Transverse colon (tissue), 4 donors: ENCODE data around the gene RNF128. TPM values are rescaled to one million over a fixed set of nuclear protein-coding genes. Genes with fewer than 3 reads are reported as not detected.
"Not testable (repeated sequence)": the region's sequence is repeated elsewhere in the genome, so short reads cannot be mapped to it uniquely, and the experiment has no call there.

Source experiments
- DNase-seq: peaks from one replicate; pipeline ENCODE4 v3.0.0-alpha.2; 2019
- H3K27ac ChIP-seq, 4 donors: fragments of 200-600 bp; sonication (generic); 2 replicates each; pipeline ENCODE4 v1.5.1; 2016 to 2018; ENCODE audit warnings: inconsistent platforms in 4 of 4
- H3K27me3 ChIP-seq: fragments of 200-600 bp; sonication (generic); 2 replicates; pipeline ENCODE4 v1.5.1; 2017; ENCODE audit warnings: inconsistent platforms
- H3K36me3 ChIP-seq, 4 donors: fragments of 200-600 bp; sonication (generic); 2 replicates each; pipeline ENCODE4 v1.5.1; 2017 to 2019; ENCODE audit warnings: inconsistent platforms in 4 of 4
- H3K4me1 ChIP-seq, 4 donors: fragments of 200-600 bp; sonication (generic); 2 replicates each; pipeline ENCODE4 v1.5.1; 2017 to 2020; ENCODE audit warnings: inconsistent platforms in 4 of 4
- H3K4me3 ChIP-seq, 4 donors: fragments of 200-600 bp; sonication (generic); 1 replicate in 1 of 4; 2 replicates in 3 of 4; pipeline versions ENCODE4 v1.5.1 to v1.6.1; 2017 to 2019; ENCODE audit warnings: inconsistent platforms in 4 of 4
- H3K9me3 ChIP-seq, 2 donors: fragments of 200-600 bp; sonication (generic); 2 replicates each; pipeline ENCODE4 v1.5.1; 2017 to 2019; ENCODE audit warnings: inconsistent platforms in 2 of 2
- CTCF ChIP-seq, 5 experiments: fragments of 200-600 bp in 3 of 5; fragments of 450-650 bp in 2 of 5; sonication (generic) in 3 of 5; IDR thresholded peaks; 1 replicate in 2 of 5; 2 replicates in 3 of 5; pipeline ENCODE4 v1.5.1; 2016 to 2017; ENCODE audit warnings: antibody characterized with exemption in 5 of 5, inconsistent platforms in 3 of 5, mild to moderate bottlenecking in 2 of 5, moderate library complexity in 1 of 5
- EP300 ChIP-seq: sonication (generic); formaldehyde crosslinking; IDR thresholded peaks from one replicate; pipeline ENCODE4 v1.6.1; 2017; ENCODE audit warnings: antibody characterized with exemption, low read depth
- POLR2A ChIP-seq: fragments of 450-650 bp; IDR thresholded peaks from one replicate; pipeline ENCODE4 v1.6.1; 2016; ENCODE audit warnings: antibody characterized with exemption, mild to moderate bottlenecking, moderate library complexity
- POLR2AphosphoS5 ChIP-seq, 3 donors: sonication (generic); formaldehyde crosslinking; IDR thresholded peaks; one replicate each; pipeline ENCODE4 v1.6.1; 2016; ENCODE audit warnings: antibody characterized with exemption in 3 of 3
- WGBS, 2 donors: methylation state at CpG; one replicate each; pipeline ENCODE4 v1.1.5; 2018; ENCODE audit warnings: low coverage in 1 of 2; 5-methylcytosine and 5-hydroxymethylcytosine counted together
- in situ Hi-C, 4 donors: fragments of 200-750 bp; cut with MboI; loops; one replicate each; pipeline versions ENCODE4 v1.15.0 to v1.15.1; 2017; ENCODE audit warnings: low sequenced_read_pairs in 3 of 4, low pct_ligation_motif_present in 1 of 4, low pct_unique_long_range_greater_than_20kb in 1 of 4
- intact Hi-C: fragments of 100-400 bp; cut with DNase I; formaldehyde crosslinking; loops from one replicate; pipeline ENCODE4 v1.15.1; 2023; ENCODE audit warnings: low total_unique reads
- total RNA-seq, 4 donors: library from RNA; depleted of rRNA; stranded (reverse); fragments of >200 nt; gene quantifications; one replicate each; pipeline ENCODE4 v1.1.0, GENCODE V29; 2016

The RNF128 gene
- total RNA-seq, 4 donors from 2014 or later, result 6.7 to 54.8 (median 30.4) TPM

- WGBS, 2 donors, result 2% methylated on average over 1 of the region's 1 CpG; no CpG with 5 or more reads in 1 of the 2 donors
- TF ChIP-seq POLR2A, result no peak
- no peak for TF ChIP-seq POLR2AphosphoS5 (IDR thresholded peaks at IDR 0.05)
- no peak for TF ChIP-seq EP300
- TF ChIP-seq CTCF (IDR thresholded peaks at IDR 0.05), result peak in 4 of 5 experiments; percentile 11 to 19 (median 18)
- in situ Hi-C loops, result loop anchor here in 3 of 4 donors (25.0 kb wide), 1 partner anchor 304 kb away; no protein-coding TSS in a partner anchor
- Histone ChIP-seq H3K4me3 (no peak overlapping the region), H3K27me3 (no peaks in the 10 kb centered on the region), H3K27ac (no peak overlapping the region), H3K4me1 (no peaks in the 10 kb centered on the region), H3K9me3 (no peaks in the 10 kb centered on the region), H3K36me3 (no peaks in the 10 kb centered on the region)
- intact Hi-C loops, result no loop called here
- no peak for DNase-seq
Measured at GRCh38 chrX:106791495-106791894, 65.0 kb downstream of the RNF128 start.

- peak overlapping the region; percentile 50 to 80 (median 69) for H3K27ac ChIP-seq
- intact Hi-C loops (no loop called here), in situ Hi-C loops (no loop called here)
- TF ChIP-seq POLR2A, result no peak
- TF ChIP-seq CTCF (IDR thresholded peaks at IDR 0.05), result no peak
- no peak for TF ChIP-seq EP300
- TF ChIP-seq POLR2AphosphoS5 (IDR thresholded peaks at IDR 0.05), result no peak
- WGBS, 2 donors, result 27 to 38% methylated on average over 2 to 11 of the region's 11 CpGs
- H3K4me3 ChIP-seq, result peak overlapping the region; percentile 26 to 70 (median 52)
- H3K9me3 ChIP-seq, result no peaks in the 10 kb centered on the region
- DNase-seq, result no peak
- no peaks in the 10 kb centered on the region for H3K36me3 ChIP-seq
- H3K4me1 ChIP-seq, result peaks cover 0 to 6% (median 0%) of the 10 kb centered on the region in 4 donors
- H3K27me3 ChIP-seq, result no peaks in the 10 kb centered on the region
Measured at GRCh38 chrX:106802063-106802387, 75.5 kb downstream of the RNF128 start.

GRCh38 chrX:106802388-106803275, 76.1 kb downstream of the RNF128 start, which contains the start of gene TBC1D8B:
TBC1D8B (plus strand) TSS chrX:106802673; CDS start chrX:106802854, 181 bp downstream.
- H3K36me3 ChIP-seq, result no peaks in the 10 kb centered on the region
- H3K27me3 ChIP-seq, result no peaks in the 10 kb centered on the region
- intact Hi-C loops (no loop called here), in situ Hi-C loops (no loop called here)
- WGBS, 2 donors, result 45% methylated on average over 36 of the region's 36 CpGs; no CpG with 5 or more reads in 1 of the 2 donors
- H3K4me1 ChIP-seq, result peaks cover 0 to 6% (median 0%) of the 10 kb centered on the region in 4 donors
- H3K27ac ChIP-seq, result peak within 1 kb of the TSS; percentile 50 to 80 (median 69)
- peak; percentile 80 for DNase-seq
- no peaks in the 10 kb centered on the region for H3K9me3 ChIP-seq
- peak within 1 kb of the TSS; percentile 48 to 70 (median 54) for H3K4me3 ChIP-seq
- peak; percentile 54 to 71 (median 62) for TF ChIP-seq POLR2AphosphoS5 (IDR thresholded peaks at IDR 0.05)
- no peak for TF ChIP-seq EP300
- TF ChIP-seq POLR2A, result peak; percentile 59
- TF ChIP-seq CTCF (IDR thresholded peaks at IDR 0.05), result no peak

GRCh38 chrX:106811131-106811910, 84.8 kb downstream of the RNF128 start:
- in situ Hi-C loops (no loop called here), intact Hi-C loops (no loop called here)
- TF ChIP-seq EP300 (no peak), CTCF (IDR thresholded peaks at IDR 0.05) (no peak), POLR2AphosphoS5 (IDR thresholded peaks at IDR 0.05) (no peak), POLR2A (no peak)
- Histone ChIP-seq H3K4me1 (no peaks in the 10 kb centered on the region), H3K36me3 (no peaks in the 10 kb centered on the region), H3K4me3 (no peak overlapping the region), H3K27me3 (no peaks in the 10 kb centered on the region), H3K9me3 (no peaks in the 10 kb centered on the region), H3K27ac (no peak overlapping the region)
- DNase-seq, result no peak
- WGBS, 2 donors, result 61% methylated on average over 7 of the region's 7 CpGs; no CpG with 5 or more reads in 1 of the 2 donors

GRCh38 chrX:106812930-106813329, 86.4 kb downstream of the RNF128 start:
- not testable (repeated sequence) for H3K27ac ChIP-seq

GRCh38 chrX:106814093-106814492, 87.6 kb downstream of the RNF128 start:
- H3K9me3 ChIP-seq, H3K36me3 ChIP-seq, H3K27me3 ChIP-seq, H3K4me3 ChIP-seq, intact Hi-C loops, H3K4me1 ChIP-seq, in situ Hi-C loops, DNase-seq, H3K27ac ChIP-seq: not testable (repeated sequence)
- 80 to 92% methylated on average over 2 to 3 of the region's 3 CpGs for WGBS, 2 donors

More at GRCh38 chrX:106812930-106813329, 86.4 kb downstream of the RNF128 start:
- intact Hi-C loops, H3K9me3 ChIP-seq, H3K4me3 ChIP-seq, H3K27me3 ChIP-seq, in situ Hi-C loops, H3K36me3 ChIP-seq, DNase-seq, H3K4me1 ChIP-seq: not testable (repeated sequence)
- WGBS, 2 donors, result 83% methylated on average over 5 of the region's 5 CpGs; no CpG with 5 or more reads in 1 of the 2 donors
